ENCODE data around the gene ANKHD1.
A peak's percentile ranks its signal among the peaks of the same experiment; 100 is the strongest.

The ANKHD1 gene, protein sequence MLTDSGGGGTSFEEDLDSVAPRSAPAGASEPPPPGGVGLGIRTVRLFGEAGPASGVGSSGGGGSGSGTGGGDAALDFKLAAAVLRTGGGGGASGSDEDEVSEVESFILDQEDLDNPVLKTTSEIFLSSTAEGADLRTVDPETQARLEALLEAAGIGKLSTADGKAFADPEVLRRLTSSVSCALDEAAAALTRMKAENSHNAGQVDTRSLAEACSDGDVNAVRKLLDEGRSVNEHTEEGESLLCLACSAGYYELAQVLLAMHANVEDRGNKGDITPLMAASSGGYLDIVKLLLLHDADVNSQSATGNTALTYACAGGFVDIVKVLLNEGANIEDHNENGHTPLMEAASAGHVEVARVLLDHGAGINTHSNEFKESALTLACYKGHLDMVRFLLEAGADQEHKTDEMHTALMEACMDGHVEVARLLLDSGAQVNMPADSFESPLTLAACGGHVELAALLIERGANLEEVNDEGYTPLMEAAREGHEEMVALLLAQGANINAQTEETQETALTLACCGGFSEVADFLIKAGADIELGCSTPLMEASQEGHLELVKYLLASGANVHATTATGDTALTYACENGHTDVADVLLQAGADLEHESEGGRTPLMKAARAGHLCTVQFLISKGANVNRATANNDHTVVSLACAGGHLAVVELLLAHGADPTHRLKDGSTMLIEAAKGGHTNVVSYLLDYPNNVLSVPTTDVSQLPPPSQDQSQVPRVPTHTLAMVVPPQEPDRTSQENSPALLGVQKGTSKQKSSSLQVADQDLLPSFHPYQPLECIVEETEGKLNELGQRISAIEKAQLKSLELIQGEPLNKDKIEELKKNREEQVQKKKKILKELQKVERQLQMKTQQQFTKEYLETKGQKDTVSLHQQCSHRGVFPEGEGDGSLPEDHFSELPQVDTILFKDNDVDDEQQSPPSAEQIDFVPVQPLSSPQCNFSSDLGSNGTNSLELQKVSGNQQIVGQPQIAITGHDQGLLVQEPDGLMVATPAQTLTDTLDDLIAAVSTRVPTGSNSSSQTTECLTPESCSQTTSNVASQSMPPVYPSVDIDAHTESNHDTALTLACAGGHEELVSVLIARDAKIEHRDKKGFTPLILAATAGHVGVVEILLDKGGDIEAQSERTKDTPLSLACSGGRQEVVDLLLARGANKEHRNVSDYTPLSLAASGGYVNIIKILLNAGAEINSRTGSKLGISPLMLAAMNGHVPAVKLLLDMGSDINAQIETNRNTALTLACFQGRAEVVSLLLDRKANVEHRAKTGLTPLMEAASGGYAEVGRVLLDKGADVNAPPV (N-terminal part only)

DNA sequence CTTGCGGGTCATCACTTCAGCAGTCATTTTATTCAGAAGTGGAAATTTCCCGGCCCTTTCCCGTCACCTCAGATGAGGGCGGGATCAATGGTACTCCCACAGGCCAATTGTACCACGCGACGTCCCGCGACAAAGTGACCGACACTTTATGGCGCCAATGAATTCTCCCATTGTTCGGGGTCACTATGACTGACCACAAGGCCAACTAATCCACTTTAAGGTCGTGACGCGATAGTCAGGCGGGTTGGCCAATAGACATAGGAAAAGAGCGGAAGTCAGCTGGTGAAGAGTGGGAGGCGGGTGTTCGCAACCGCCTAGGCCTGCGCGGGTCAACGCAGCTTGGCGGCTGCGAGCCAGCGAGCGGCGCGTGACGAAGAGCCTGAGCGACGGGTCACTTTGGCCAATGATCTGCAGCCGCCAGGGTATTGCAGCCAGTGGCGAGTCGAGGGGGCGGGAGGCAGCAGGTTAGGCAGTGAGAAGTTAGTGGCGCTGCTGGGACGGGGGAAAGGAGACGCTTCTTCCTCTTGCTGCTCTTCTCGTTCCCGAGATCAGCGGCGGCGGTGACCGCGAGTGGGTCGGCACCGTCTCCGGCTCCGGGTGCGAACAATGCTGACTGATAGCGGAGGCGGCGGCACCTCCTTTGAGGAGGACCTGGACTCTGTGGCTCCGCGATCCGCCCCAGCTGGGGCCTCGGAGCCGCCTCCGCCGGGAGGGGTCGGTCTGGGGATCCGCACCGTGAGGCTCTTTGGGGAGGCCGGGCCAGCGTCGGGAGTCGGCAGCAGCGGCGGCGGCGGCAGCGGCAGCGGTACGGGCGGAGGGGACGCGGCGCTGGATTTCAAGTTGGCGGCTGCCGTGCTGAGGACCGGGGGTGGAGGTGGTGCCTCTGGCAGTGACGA lies at the start of gene ANKHD1:
Gene ANKHD1, plus strand, starts transcription at position 472 of the 896 bp plus-strand sequence. Its CDS starts 135 bp downstream, at position 607.
- peak; percentile 89 to 93 for DNase-seq (ENCODE audit: low read depth in 2 of 2)

DNA sequence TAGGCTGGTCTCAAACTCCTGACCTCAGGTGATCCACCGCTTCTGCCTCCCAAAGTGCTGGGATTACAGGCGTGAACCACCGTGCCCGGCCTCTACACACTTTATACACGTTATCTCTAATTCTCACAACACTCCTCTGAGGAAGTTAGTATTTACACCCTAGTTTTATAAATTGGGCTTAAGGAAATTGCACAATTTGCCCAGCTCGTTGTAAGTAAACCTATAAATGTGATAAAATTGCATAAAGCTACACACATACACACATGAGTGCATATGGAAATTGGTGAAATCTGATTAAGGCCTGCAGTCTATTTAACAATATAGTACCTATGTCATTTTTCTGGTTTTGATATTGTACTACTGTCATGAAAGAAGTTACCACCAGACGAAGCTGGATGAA lies 46.1 kb upstream of the ANKHD1 start:
- no peak for DNase-seq (ENCODE audit: low read depth in 2 of 2)

DNA sequence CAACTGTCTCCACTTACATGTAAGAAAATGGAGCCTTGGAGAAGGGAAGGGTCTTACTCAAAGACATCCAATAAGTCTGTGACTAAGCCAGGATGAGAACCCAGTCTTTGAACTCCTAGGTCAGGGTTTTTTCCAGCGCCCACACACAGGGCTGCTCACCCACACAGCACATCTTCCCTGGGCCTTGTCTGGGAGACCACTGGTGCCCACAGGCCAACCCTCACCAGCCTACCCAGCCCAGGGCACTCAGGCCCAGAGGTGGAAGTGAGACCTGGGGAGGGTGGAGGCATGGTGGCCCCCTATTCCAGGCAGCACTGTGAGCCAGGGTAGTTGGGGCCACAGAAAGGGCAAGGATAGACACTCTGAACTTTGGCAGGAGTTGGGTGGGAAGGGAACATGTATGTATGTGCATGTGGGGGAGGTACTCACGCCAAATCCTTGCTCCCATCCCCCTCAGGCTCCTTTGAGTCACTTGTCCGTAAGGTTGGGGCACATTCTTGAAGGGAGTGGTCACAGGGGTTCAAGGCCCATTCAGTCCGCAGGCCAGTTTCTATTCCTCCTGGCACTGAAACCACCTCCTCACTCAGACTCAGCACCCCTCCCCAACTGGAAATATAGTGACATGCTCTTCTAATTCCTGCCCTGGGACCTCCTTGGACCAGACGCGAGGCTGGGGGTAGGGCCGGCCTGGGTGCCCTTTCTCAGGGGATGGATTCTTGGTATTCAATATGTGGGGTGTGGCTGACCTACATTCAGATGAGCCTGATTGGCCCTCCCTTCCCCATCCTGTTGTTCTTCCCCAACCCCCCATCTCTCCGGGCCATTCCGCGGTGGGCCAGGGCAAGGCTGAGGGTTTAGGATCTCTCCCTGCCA lies 44.5 kb upstream of the ANKHD1 start:
- no peak for DNase-seq (ENCODE audit: low read depth in 2 of 2)

DNA sequence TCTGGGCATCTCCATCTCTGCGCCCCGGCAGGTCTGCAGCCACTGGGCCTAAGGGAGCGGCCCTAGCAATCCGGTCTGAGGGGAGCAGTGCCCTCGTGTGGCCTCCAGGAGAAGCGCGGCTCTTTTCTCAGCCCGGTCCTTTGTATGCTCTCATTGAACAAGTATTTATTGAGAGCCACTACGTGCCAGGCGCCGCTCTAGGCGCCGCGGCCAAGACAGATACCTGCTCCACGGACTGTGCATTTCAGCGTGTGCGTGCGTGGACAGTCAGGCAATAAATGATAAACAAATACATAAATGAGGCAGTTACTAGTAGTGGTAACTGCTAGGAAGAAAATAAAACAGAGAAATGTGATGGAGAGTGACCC lies 43.9 kb upstream of the ANKHD1 start:
- DNase-seq (ENCODE audit: low read depth in 2 of 2), result peak; percentile 35 to 42

DNA sequence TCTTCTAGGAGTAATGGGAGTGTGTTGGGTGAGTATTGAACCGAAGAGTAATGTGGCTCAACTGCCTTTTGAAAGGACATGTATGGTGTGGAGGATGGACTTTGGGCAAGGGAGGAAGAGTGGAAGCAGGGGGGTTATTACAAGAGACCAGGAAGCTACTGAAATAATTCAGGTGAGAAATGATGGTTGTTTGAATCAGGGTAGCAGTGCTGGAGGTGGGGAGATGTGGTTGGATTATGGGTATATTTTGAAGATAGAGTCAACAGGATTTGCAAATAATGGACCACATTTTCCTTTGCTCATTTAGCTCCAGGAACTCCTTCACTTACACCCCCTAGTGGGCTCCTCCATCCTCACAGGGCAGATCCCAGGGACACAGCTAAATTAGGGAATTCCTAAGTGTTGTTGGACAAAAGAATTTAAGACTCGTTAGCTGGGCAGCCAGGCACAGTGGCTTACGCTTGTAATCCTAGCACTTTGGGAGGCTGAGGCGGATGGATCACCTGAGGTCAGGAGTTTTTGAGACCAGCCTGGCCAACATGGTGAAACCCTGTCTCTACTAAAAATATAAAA lies 42.8 kb upstream of the ANKHD1 start:
- no peak for DNase-seq (ENCODE audit: low read depth in 2 of 2)

DNA sequence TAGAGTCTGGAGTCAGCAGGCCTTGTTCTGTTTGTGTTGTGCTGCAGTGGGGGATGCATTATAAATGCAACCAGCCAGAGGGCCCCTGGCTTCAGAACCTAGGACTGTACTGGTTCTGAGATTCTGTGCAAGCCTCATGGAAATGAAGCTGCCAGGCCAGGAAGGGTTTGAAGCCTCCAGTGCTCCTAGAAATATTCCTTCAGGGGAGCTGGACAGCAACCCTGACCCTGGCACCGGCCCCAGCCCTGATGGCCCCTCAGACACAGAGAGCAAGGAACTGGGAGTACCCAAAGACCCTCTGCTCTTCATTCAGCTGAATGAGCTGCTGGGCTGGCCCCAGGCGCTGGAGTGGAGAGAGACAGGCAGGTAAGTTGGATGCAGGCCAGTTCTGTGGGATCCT lies 41.5 kb upstream of the ANKHD1 start, which contains the start of gene SLC4A9:
Gene SLC4A9, plus strand, starts transcription at position 94 of the 400 bp plus-strand sequence. Its CDS starts 43 bp downstream, at position 137.
- DNase-seq (ENCODE audit: low read depth in 2 of 2), result no peak

DNA sequence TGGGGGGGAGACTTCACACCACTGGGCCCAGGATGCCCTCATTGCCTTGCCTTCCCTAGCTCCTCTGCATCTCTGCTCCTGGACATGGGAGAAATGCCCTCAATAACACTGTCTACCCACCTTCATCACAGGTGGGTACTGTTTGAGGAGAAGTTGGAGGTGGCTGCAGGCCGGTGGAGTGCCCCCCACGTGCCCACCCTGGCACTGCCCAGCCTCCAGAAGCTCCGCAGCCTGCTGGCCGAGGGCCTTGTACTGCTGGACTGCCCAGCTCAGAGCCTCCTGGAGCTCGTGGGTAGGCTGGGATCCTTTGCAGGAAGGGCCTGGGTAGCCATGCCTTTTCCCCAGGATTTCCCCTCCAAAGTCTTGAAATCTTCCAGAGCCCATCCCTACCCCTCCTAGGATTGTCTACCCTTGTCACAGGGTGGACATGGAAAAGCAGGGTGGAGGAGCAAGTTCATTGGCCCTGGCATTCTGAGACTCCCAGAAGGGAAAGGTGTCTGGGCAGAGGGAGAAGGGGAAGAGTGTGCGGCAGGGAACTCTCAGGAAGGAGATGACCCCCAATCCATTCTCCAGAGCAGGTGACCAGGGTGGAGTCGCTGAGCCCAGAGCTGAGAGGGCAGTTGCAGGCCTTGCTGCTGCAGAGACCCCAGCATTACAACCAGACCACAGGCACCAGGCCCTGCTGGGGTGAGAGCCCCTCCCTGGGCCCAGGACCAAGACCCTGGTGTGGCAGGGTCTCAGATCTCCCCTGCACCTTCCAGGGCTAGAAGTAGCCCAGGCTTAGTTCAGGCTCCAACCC lies 40.8 kb upstream of the ANKHD1 start:
- DNase-seq (ENCODE audit: low read depth in 2 of 2), result no peak

DNA sequence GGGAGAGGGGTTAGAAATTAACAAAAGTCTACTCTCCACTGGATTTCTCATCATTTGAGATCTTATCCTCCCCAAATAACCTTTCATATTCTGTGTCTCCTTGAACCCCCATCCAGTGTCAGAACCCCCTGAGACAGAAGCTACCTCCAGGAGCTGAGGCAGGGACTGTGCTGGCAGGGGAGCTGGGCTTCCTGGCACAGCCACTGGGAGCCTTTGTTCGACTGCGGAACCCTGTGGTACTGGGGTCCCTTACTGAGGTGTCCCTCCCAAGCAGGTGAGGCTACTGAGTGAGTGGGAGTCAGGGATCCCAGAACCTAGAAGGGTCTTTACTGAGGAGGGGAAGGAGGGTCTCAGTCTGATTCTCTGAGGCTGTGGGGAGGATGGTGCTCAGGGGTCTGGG lies 39.7 kb upstream of the ANKHD1 start:
- no peak for DNase-seq (ENCODE audit: low read depth in 2 of 2)

DNA sequence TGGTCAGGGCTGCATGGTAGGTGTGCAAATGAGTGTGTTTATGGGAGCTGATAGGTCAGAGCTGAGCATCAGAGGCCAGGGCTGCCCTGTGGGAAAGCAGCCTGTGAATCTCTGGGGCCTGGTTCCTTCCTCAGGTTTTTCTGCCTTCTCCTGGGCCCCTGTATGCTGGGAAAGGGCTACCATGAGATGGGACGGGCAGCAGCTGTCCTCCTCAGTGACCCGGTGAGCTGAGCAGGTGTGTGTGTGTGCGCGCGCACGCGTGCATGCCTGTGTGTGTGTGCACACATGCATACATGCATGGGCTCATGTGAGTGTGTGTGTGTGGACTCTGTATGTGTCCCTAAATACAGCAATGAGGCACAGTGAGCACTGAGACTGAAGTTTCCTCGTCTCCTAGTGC lies 39.3 kb upstream of the ANKHD1 start:
- DNase-seq (ENCODE audit: low read depth in 2 of 2), result no peak

DNA sequence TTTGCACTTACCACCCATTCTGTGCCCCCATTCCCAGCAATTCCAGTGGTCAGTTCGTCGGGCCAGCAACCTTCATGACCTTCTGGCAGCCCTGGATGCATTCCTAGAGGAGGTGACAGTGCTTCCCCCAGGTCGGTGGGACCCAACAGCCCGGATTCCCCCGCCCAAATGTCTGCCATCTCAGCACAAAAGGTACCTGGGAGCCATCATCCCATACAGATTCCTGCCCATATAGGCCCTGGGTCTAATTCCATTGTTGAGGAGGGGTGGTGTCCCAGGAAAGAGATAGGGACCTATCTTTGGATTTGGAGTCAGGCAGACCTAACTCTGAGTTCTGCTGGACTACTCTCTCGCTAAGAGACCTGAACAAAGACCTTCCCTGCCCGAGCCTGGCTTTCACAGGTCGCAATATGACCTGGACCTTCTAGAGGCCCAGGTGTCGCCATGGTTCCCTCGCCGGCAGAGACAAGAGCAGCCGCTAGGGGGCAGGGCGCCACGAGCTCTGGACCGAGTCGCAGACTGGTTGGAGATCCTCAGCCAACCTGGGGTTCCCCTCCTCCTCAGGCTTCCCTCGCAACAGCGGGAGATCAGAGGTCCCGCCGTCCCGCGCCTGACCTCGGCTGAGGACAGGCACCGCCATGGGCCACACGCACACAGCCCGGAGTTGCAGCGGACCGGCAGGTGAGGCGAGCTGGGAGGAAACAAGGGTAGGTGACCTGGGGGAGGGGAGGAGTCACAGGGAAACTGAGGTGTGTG lies 38.6 kb upstream of the ANKHD1 start:
- peak; percentile 59 to 72 for DNase-seq (ENCODE audit: low read depth in 2 of 2)

DNA sequence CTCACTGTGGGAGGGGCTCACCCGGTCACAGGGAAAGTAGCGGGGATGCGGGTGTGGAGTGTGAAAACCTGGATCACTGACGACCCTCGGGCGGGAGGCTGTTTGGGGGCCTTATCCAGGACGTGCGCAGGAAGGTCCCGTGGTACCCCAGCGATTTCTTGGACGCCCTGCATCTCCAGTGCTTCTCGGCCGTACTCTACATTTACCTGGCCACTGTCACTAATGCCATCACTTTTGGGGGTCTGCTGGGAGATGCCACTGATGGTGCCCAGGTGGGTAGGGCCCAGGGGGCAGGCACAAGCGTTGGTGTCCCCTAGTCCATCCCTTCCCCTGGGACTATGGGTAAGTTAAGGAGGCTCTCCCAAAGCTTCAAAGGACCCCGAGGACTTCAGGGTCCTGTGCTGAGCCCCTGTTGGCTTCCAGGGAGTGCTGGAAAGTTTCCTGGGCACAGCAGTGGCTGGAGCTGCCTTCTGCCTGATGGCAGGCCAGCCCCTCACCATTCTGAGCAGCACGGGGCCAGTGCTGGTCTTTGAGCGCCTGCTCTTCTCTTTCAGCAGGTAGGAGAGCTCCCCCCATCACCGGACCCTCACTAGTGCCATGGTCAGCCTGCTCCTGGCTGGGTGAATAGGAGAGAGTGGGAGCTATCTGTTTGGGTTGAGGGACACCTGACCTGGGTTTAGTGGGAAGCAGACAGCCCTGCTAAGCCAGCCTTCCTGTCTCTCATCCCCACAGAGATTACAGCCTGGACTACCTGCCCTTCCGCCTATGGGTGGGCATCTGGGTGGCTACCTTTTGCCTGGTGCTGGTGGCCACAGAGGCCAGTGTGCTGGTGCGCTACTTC lies 37.8 kb upstream of the ANKHD1 start:
- no peak for DNase-seq (ENCODE audit: low read depth in 2 of 2)

DNA sequence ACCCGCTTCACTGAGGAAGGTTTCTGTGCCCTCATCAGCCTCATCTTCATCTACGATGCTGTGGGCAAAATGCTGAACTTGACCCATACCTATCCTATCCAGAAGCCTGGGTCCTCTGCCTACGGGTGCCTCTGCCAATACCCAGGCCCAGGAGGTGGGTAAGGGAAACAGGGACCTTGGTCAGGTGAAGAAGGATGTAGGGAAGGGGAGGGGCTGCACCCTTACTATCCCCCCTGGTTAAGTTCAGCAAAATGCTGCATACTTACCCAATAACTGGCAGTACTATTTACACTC lies 37.2 kb upstream of the ANKHD1 start:
- DNase-seq (ENCODE audit: low read depth in 2 of 2), result no peak

DNA sequence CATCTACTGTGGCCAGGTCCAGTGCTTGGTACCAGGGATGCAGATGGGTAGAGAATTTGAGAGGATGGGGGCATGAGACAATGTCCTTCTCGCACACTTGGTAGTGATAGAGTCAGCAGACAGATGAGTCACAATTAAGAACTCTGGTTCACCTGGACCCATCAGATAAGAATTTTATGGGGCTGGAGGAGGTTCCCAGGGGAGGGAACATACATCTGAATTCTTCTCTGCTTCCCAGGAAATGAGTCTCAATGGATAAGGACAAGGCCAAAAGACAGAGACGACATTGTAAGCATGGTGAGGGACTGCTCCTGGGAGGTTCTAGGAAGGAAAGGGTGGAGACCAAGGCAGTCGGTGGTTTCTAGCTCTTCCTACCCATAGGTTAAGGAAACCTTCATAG lies 36.4 kb upstream of the ANKHD1 start:
- DNase-seq (ENCODE audit: low read depth in 2 of 2), result no peak

DNA sequence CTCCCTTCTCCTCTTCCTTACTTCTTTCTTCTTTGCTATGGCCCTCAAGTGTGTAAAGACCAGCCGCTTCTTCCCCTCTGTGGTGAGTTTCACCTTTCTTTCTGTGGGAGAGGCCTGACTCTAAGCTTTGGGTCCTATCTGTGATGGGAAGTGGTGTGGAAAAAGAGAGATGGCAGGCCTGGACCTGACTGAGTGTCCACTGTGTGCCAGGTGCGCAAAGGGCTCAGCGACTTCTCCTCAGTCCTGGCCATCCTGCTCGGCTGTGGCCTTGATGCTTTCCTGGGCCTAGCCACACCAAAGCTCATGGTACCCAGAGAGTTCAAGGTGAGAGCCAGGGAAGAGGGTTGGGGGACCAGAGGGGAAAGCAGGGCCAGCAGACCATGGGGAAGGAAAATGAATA lies 35.7 kb upstream of the ANKHD1 start:
- DNase-seq (ENCODE audit: low read depth in 2 of 2), result no peak

DNA sequence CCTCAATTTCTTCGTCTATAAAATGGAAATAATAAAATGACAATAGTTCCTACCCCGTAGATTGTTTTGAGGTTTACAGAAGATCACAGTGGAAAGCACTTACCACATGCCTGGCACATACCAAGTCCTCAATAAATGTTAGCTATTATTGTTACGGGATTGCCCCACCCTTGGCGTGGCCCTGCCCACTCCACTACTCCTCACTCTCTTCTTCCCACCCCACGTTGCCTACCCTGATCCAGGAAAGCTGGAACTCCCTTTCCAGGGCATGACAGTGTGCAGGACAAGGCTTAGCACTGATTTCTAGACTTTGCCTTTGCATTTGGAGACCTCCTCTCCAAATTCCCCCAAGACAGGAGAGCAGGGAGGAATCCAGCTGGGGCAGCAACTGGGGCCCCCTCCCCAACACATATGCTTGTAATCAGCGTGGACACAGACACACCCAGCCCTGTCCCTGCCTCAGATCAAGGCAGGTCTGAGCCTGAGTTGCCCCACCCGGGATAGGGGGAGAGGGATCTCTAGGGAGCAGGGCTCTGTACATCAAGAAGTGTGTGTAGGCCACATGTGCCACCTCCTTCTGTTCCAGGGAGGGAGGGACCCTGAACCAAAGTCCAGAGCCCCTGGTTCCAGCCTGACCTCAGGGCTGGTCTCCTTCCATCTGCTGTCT lies 34.9 kb upstream of the ANKHD1 start:
- DNase-seq (ENCODE audit: low read depth in 2 of 2), result no peak

DNA sequence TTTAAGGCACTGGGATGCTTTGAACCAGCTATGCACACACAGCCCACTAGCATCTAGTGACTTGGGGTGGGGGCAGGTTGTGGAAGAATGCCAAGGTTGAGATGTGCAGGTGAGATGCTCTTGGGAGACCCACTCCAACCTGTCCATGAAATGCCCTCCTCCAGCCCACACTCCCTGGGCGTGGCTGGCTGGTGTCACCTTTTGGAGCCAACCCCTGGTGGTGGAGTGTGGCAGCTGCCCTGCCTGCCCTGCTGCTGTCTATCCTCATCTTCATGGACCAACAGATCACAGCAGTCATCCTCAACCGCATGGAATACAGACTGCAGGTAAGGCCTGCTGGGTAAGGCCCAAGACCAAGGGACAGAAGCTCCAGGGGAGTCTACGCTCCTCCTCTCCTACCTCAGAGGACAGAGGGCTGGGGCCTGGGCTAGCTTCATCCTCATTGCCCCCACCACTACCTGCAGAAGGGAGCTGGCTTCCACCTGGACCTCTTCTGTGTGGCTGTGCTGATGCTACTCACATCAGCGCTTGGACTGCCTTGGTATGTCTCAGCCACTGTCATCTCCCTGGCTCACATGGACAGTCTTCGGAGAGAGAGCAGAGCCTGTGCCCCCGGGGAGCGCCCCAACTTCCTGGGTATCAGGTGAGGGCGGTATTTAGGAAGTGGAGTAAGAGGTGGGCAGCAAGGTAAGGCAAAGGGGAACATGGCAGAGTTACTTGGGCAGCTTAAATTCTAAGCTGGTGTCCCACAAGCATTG lies 34.2 kb upstream of the ANKHD1 start:
- no peak for DNase-seq (ENCODE audit: low read depth in 2 of 2)

Measured in activated CD8-positive, alpha-beta memory T cell treated with anti-CD3 and anti-CD28 coated beads for 4 hours (primary cell).